Stimulated activated effector memory CD8-positive, alpha-beta T cell treated with anti-CD3 and anti-CD28 coated beads, Interleukin-12 subunit alpha, Interleukin-12 subunit beta, amount 100 ng/mL, for 72 hours (primary cell): ENCODE results near the gene BTBD9.
A peak's percentile ranks its signal among the peaks of the same experiment; 100 is the strongest.

Experiments
- ATAC-seq: fragments of 150-1000 bp; cut with Tn5 transposase; 2 replicates; pipeline ENCODE4 v1.10.0; 2021
- DNase-seq, 2 donors: peaks; one replicate each; pipeline ENCODE4 v3.0.0; 2021 to 2022; ENCODE audit warnings: low spot score in 2 of 2
- H3K27ac Mint-ChIP-seq: one replicate; pipeline ENCODE4 v1.8.0; 2022; ENCODE audit warnings: mild to moderate bottlenecking, mixed read lengths
- H3K36me3 Mint-ChIP-seq: one replicate; pipeline ENCODE4 v1.8.0; 2022; ENCODE audit warnings: mild to moderate bottlenecking, mixed read lengths
- H3K4me1 Mint-ChIP-seq: one replicate; pipeline ENCODE4 v1.8.0; 2022; ENCODE audit warnings: mixed read lengths
- H3K4me3 Mint-ChIP-seq: one replicate; pipeline ENCODE4 v1.8.0; 2022; ENCODE audit warnings: mild to moderate bottlenecking, mixed read lengths
- H3K9me3 Mint-ChIP-seq: one replicate; pipeline ENCODE4 v1.8.0; 2022; ENCODE audit warnings: mixed read lengths

Gene BTBD9

GRCh38 chr6:38639498-38640215 is at the start of gene BTBD9:
BTBD9 (minus strand) TSS chr6:38639929.
- Mint-ChIP-seq H3K9me3 (no peaks in the 10 kb centered on the region), H3K36me3 (no peaks in the 10 kb centered on the region), H3K4me3 (peak within 1 kb of the TSS; percentile 79), H3K4me1 (peaks cover 42% of the 10 kb centered on the region), H3K27ac (peak within 1 kb of the TSS; percentile 93)
- ATAC-seq (peak; percentile 83), DNase-seq (peak; percentile 76 to 90)

GRCh38 chr6:38688579-38689087 is 48.9 kb upstream of the BTBD9 start:
- ATAC-seq (no peak), DNase-seq (no peak)
- Mint-ChIP-seq H3K9me3 (no peaks in the 10 kb centered on the region), H3K4me1 (peaks cover 25% of the 10 kb centered on the region), H3K36me3 (peaks cover 23% of the 10 kb centered on the region), H3K4me3 (no peak overlapping the region), H3K27ac (peak overlapping the region; percentile 56)

- Mint-ChIP-seq H3K9me3 (no peaks in the 10 kb centered on the region), H3K4me3 (no peak overlapping the region), H3K4me1 (peaks cover 20% of the 10 kb centered on the region), H3K36me3 (peaks cover 34% of the 10 kb centered on the region), H3K27ac (no peak overlapping the region)
- no peak for ATAC-seq
- DNase-seq = no peak
These were observed 47.8 kb upstream of the BTBD9 start for GRCh38 chr6:38687549-38687948.

GRCh38 chr6:38687043-38687353 is 47.3 kb upstream of the BTBD9 start:
- ATAC-seq (no peak), DNase-seq (no peak)
- H3K4me1 Mint-ChIP-seq = peaks cover 20% of the 10 kb centered on the region
- no peak overlapping the region for H3K27ac Mint-ChIP-seq
- no peak overlapping the region for H3K4me3 Mint-ChIP-seq
- H3K36me3 Mint-ChIP-seq = peaks cover 39% of the 10 kb centered on the region
- no peaks in the 10 kb centered on the region for H3K9me3 Mint-ChIP-seq

GRCh38 chr6:38686270-38687042 is 46.7 kb upstream of the BTBD9 start:
- Mint-ChIP-seq H3K36me3 (peaks cover 44% of the 10 kb centered on the region), H3K27ac (peak overlapping the region; percentile 27), H3K9me3 (no peaks in the 10 kb centered on the region), H3K4me1 (peaks cover 20% of the 10 kb centered on the region), H3K4me3 (no peak overlapping the region)
- no peak for DNase-seq
- ATAC-seq = no peak

GRCh38 chr6:38684904-38685303 is 45.2 kb upstream of the BTBD9 start:
- H3K27ac Mint-ChIP-seq = no peak overlapping the region
- no peaks in the 10 kb centered on the region for H3K9me3 Mint-ChIP-seq
- H3K4me3 Mint-ChIP-seq = no peak overlapping the region
- DNase-seq (no peak), ATAC-seq (no peak)
- H3K36me3 Mint-ChIP-seq = peaks cover 60% of the 10 kb centered on the region
- peaks cover 20% of the 10 kb centered on the region for H3K4me1 Mint-ChIP-seq

- Mint-ChIP-seq H3K4me3 (no peak overlapping the region), H3K9me3 (no peaks in the 10 kb centered on the region), H3K36me3 (peaks cover 66% of the 10 kb centered on the region), H3K27ac (no peak overlapping the region), H3K4me1 (peaks cover 16% of the 10 kb centered on the region)
- ATAC-seq = no peak
- no peak for DNase-seq
These were observed 44.5 kb upstream of the BTBD9 start for GRCh38 chr6:38684237-38684636.

- Mint-ChIP-seq H3K36me3 (peaks cover 88% of the 10 kb centered on the region), H3K4me1 (peaks cover 8% of the 10 kb centered on the region), H3K27ac (no peak overlapping the region), H3K9me3 (no peaks in the 10 kb centered on the region), H3K4me3 (no peak overlapping the region)
- ATAC-seq (no peak), DNase-seq (no peak)
These were observed 42.1 kb upstream of the BTBD9 start for GRCh38 chr6:38681850-38682249.

- Mint-ChIP-seq H3K9me3 (no peaks in the 10 kb centered on the region), H3K36me3 (peaks cover 96% of the 10 kb centered on the region), H3K27ac (no peak overlapping the region), H3K4me1 (peaks cover 12% of the 10 kb centered on the region), H3K4me3 (no peak overlapping the region)
- ATAC-seq = no peak
- DNase-seq = no peak
These were observed 39.9 kb upstream of the BTBD9 start for GRCh38 chr6:38679668-38680067.

GRCh38 chr6:38678178-38678760 is 38.5 kb upstream of the BTBD9 start:
- Mint-ChIP-seq H3K36me3 (peaks cover 92% of the 10 kb centered on the region), H3K27ac (peak overlapping the region; percentile 85), H3K4me3 (no peak overlapping the region), H3K4me1 (peaks cover 26% of the 10 kb centered on the region), H3K9me3 (no peaks in the 10 kb centered on the region)
- ATAC-seq (no peak), DNase-seq (no peak)

GRCh38 chr6:38676974-38677544 is 37.3 kb upstream of the BTBD9 start:
- Mint-ChIP-seq H3K27ac (peak overlapping the region; percentile 68), H3K4me1 (peaks cover 33% of the 10 kb centered on the region), H3K36me3 (peaks cover 80% of the 10 kb centered on the region), H3K4me3 (no peak overlapping the region), H3K9me3 (no peaks in the 10 kb centered on the region)
- ATAC-seq (no peak), DNase-seq (no peak)

GRCh38 chr6:38676236-38676973 is 36.7 kb upstream of the BTBD9 start:
- Mint-ChIP-seq H3K9me3 (no peaks in the 10 kb centered on the region), H3K4me3 (no peak overlapping the region), H3K4me1 (peaks cover 36% of the 10 kb centered on the region), H3K27ac (peak overlapping the region; percentile 68), H3K36me3 (peaks cover 74% of the 10 kb centered on the region)
- DNase-seq (no peak), ATAC-seq (no peak)

GRCh38 chr6:38673397-38674165 is 33.9 kb upstream of the BTBD9 start:
- H3K36me3 Mint-ChIP-seq = peaks cover 48% of the 10 kb centered on the region
- H3K4me1 Mint-ChIP-seq = peaks cover 36% of the 10 kb centered on the region
- ATAC-seq = peak; percentile 60
- H3K27ac Mint-ChIP-seq = peak overlapping the region; percentile 2
- no peaks in the 10 kb centered on the region for H3K9me3 Mint-ChIP-seq
- H3K4me3 Mint-ChIP-seq = no peak overlapping the region
- DNase-seq = no peak

GRCh38 chr6:38671885-38672467 is 32.2 kb upstream of the BTBD9 start:
- Mint-ChIP-seq H3K9me3 (no peaks in the 10 kb centered on the region), H3K27ac (peak overlapping the region; percentile 61), H3K4me1 (peaks cover 28% of the 10 kb centered on the region), H3K36me3 (peaks cover 32% of the 10 kb centered on the region), H3K4me3 (no peak overlapping the region)
- no peak for DNase-seq
- ATAC-seq = peak; percentile 92
